SK-N-SH (cell line): ENCODE measurements around the gene PRC1.

Source experiments
- CHD2 ChIP-seq: fragments of 150-350 bp; IDR thresholded peaks from 2 replicates; pipeline ENCODE4 v1.6.1; 2018; ENCODE audit warnings: low read length; ENCODE audit not compliant: partially characterized antibody
- CTCF ChIP-seq: fragments of 200-600 bp; sonication (generic); IDR thresholded peaks from 2 replicates; pipeline ENCODE4 v1.6.1; 2017; ENCODE audit warnings: antibody characterized with exemption, mild to moderate bottlenecking, moderate library complexity
- EZH2phosphoT487 ChIP-seq: fragments of 200-600 bp; sonication (generic); IDR thresholded peaks from 2 replicates; pipeline ENCODE4 v1.6.1; 2017; ENCODE audit warnings: low read depth, mixed run types, mild to moderate bottlenecking, antibody characterized with exemption, moderate library complexity, borderline replicate concordance
- FOSL2 ChIP-seq: IDR thresholded peaks from 2 replicates; pipeline ENCODE4 v1.4.0; 2012; ENCODE audit warnings: low read depth, mild to moderate bottlenecking, moderate library complexity, borderline replicate concordance
- FOXM1 ChIP-seq: IDR thresholded peaks from 2 replicates; pipeline ENCODE4 v1.4.0; 2012; ENCODE audit warnings: low read depth, mild to moderate bottlenecking
- GABPA ChIP-seq: IDR thresholded peaks from 2 replicates; pipeline ENCODE4 v1.4.0; 2012; ENCODE audit warnings: low read depth, mild to moderate bottlenecking
- JUND ChIP-seq: IDR thresholded peaks from 2 replicates; pipeline ENCODE4 v1.4.0; 2012
- MAX ChIP-seq: IDR thresholded peaks from 2 replicates; pipeline ENCODE4 v1.4.0; 2012; ENCODE audit warnings: low read depth
- RAD21 ChIP-seq: IDR thresholded peaks from 2 replicates; pipeline ENCODE4 v1.6.1; 2012; ENCODE audit warnings: mild to moderate bottlenecking, low read length
- RXRA ChIP-seq: IDR thresholded peaks from 2 replicates; pipeline ENCODE4 v1.4.0; 2012; ENCODE audit warnings: low read depth, mild to moderate bottlenecking, borderline replicate concordance
- SIN3A ChIP-seq: IDR thresholded peaks from 2 replicates; pipeline ENCODE4 v1.6.1; 2012; ENCODE audit warnings: low read depth, mild to moderate bottlenecking, low read length, moderate library complexity, borderline replicate concordance
- USF2 ChIP-seq: fragments of 150-350 bp; IDR thresholded peaks from 2 replicates; pipeline ENCODE4 v1.6.1; 2017; ENCODE audit warnings: antibody characterized with exemption, low read length, low read depth, borderline replicate concordance

GRCh38 chr15:91027677-91028076 lies 33.3 kb upstream of the PRC1 start:
- TF ChIP-seq JUND, result no peak
- no peak for TF ChIP-seq FOXM1
- no peak for TF ChIP-seq EZH2phosphoT487
- TF ChIP-seq RAD21, result no peak
- TF ChIP-seq MAX, result no peak
- TF ChIP-seq FOSL2, result no peak
- no peak for TF ChIP-seq CTCF
- TF ChIP-seq USF2, result no peak
- no peak for TF ChIP-seq CHD2
- no peak for TF ChIP-seq SIN3A
- no peak for TF ChIP-seq RXRA
- no peak for TF ChIP-seq GABPA
